HepG2 (cell line): ENCODE measurements around the gene ADAMTSL3. TPM values are rescaled to one million over a fixed set of nuclear protein-coding genes. Genes with fewer than 3 reads are reported as not detected.

Experiments
- ATAC-seq: fragments of 200-7000 bp; cut with Tn5 transposase; 3 replicates; pipeline ENCODE4 v1.9.1; 2020; ENCODE audit warnings: mild to moderate bottlenecking, moderate library complexity
- BruUV-seq: library from RNA; stranded (reverse); fragments of 400-500 nt; replicated peaks from 2 replicates; lab custom pipeline; 2021; lab: Mats Ljungman, UMichigan
- CTCF ChIA-PET: fragments of 300-600 bp; formaldehyde crosslinking; extraction: SDS; loops from one replicate; lab custom pipeline; 2021; ENCODE audit warnings: low total read pairs, inconsistent platforms, low intra/inter-chr PET ratio; lab: Yijun Ruan, JAX
- POLR2A ChIA-PET: fragments of 350-600 bp; sonication (Branson Sonifier 250); formaldehyde crosslinking; loops from one replicate; lab custom pipeline; 2020; ENCODE audit warnings: antibody characterized with exemption, inconsistent platforms; lab: Yijun Ruan, JAX
- DNase-seq: peaks from one replicate; pipeline ENCODE4 v3.0.0-alpha.2; 2015; ENCODE audit warnings: low spot score
- FAIRE-seq: peaks from 3 replicates; lab custom pipeline; 2011; peaks lifted over from hg19 to GRCh38; lab: Jason Lieb, UNC
- H2AFZ ChIP-seq: one replicate; pipeline ENCODE4 v1.6.1; 2011; ENCODE audit warnings: low read length, inconsistent platforms
- H3K27ac ChIP-seq: fragments of 300-600 bp; 3 replicates; pipeline ENCODE4 v1.8.0; 2011; ENCODE audit warnings: mixed run types, mild to moderate bottlenecking, mixed read lengths, low read length, inconsistent platforms; ENCODE audit not compliant: insufficient read depth; ENCODE audit errors: extremely low read length
- H3K27me3 ChIP-seq, 2 experiments: fragments of 200-600 bp in 1 of 2; 2 replicates in 1 of 2; 3 replicates in 1 of 2; pipeline versions ENCODE4 v1.6.0 to v1.8.0; 2011; ENCODE audit warnings: low read length in 2 of 2, mild to moderate bottlenecking in 2 of 2, moderate library complexity in 2 of 2, inconsistent platforms in 1 of 2; ENCODE audit not compliant: insufficient read depth in 2 of 2, control insufficient read depth in 1 of 2
- H3K36me3 ChIP-seq, 2 experiments: fragments of 200-600 bp in 1 of 2; replicated peaks in 1 of 2; 2 replicates in 1 of 2; 3 replicates in 1 of 2; pipeline versions ENCODE4 v1.5.1 to v1.8.0; 2011; ENCODE audit warnings: low read length in 2 of 2, inconsistent platforms in 1 of 2; ENCODE audit not compliant: insufficient read depth in 2 of 2, control insufficient read depth in 1 of 2
- H3K4me1 ChIP-seq: 2 replicates; pipeline ENCODE4 v1.5.1; 2012; ENCODE audit warnings: low read length, inconsistent platforms; ENCODE audit not compliant: insufficient read depth
- H3K4me2 ChIP-seq: 2 replicates; pipeline ENCODE4 v1.6.0; 2011; ENCODE audit warnings: low read depth, low read length, inconsistent platforms
- H3K4me3 ChIP-seq, 3 experiments: fragments of 200-600 bp in 1 of 3; sonication (generic), shearing (Covaris generic) in 1 of 3; replicated peaks in 1 of 3; 2 replicates each; pipeline ENCODE4 v1.5.1; 2011 to 2016; ENCODE audit warnings: low read length in 3 of 3, inconsistent platforms in 2 of 3, low read depth in 2 of 3, mild to moderate bottlenecking in 2 of 3, control low read depth in 1 of 3, mixed read lengths in 1 of 3; ENCODE audit not compliant: insufficient read depth in 1 of 3
- H3K79me2 ChIP-seq: one replicate; pipeline ENCODE4 v1.6.1; 2011; ENCODE audit warnings: low read length, inconsistent platforms; ENCODE audit not compliant: insufficient read depth
- H3K9ac ChIP-seq: 2 replicates; pipeline ENCODE4 v1.6.0; 2011; ENCODE audit warnings: mild to moderate bottlenecking, low read depth, low read length, inconsistent platforms; ENCODE audit not compliant: insufficient read depth
- H3K9me3 ChIP-seq: 2 replicates; pipeline ENCODE4 v1.5.1; 2012; ENCODE audit warnings: mild to moderate bottlenecking, low read length
- H4K20me1 ChIP-seq: 2 replicates; pipeline ENCODE4 v1.6.0; 2011; ENCODE audit warnings: inconsistent platforms, mild to moderate bottlenecking, low read length, moderate library complexity; ENCODE audit not compliant: insufficient read depth
- NFRKB ChIP-seq: fragments of 450-650 bp; IDR thresholded peaks from 2 replicates; pipeline ENCODE4 v1.6.1; 2017
- RCOR2 ChIP-seq: IDR thresholded peaks from 2 replicates; pipeline ENCODE4 v1.6.1; 2016; ENCODE audit warnings: missing biosample characterization, missing genetic modification reagents
- SMARCE1 ChIP-seq: fragments of 450-650 bp; IDR thresholded peaks from 2 replicates; pipeline ENCODE4 v1.6.1; 2017; ENCODE audit warnings: borderline replicate concordance
- ZFP37 ChIP-seq: sonication (generic); formaldehyde crosslinking; IDR thresholded peaks from 2 replicates; pipeline ENCODE4 v1.4.0; 2020; ENCODE audit warnings: missing genetic modification reagents, borderline replicate concordance
- ZNF264 ChIP-seq: sonication (generic); formaldehyde crosslinking; IDR thresholded peaks from 2 replicates; pipeline ENCODE4 v1.4.0; 2020; ENCODE audit warnings: missing genetic modification reagents
- ZNF652 ChIP-seq: IDR thresholded peaks from 2 replicates; pipeline ENCODE4 v1.6.1; 2016; ENCODE audit warnings: low read depth, borderline replicate concordance
- ZSCAN25 ChIP-seq: sonication (generic); formaldehyde crosslinking; IDR thresholded peaks from 2 replicates; pipeline ENCODE4 v1.8.0; 2022; ENCODE audit warnings: mild to moderate bottlenecking, missing genetic modification reagents
- in situ Hi-C: cut with HindIII; loops from 2 replicates; pipeline ENCODE4 v1.10.0; 2017; ENCODE audit warnings: low pct_unique_long_range_greater_than_20kb; ENCODE audit not compliant: extremely low pct_ligation_motif_present
- intact Hi-C: fragments of 100-400 bp; cut with micrococcal nuclease; formaldehyde crosslinking; loops from one replicate; pipeline ENCODE4 v1.10.0; 2022; ENCODE audit not compliant: unreplicated experiment
- polyA plus RNA-seq, 8 experiments: library from polyadenylated mRNA; depleted of rRNA in 3 of 8; stranded (reverse) in 7 of 8; unstranded in 1 of 8; fragments of >200 nt; fragmentation: Illumina TruSeq in 4 of 8; extraction: Trizol in 4 of 8; gene quantifications; 2 replicates each; pipeline versions ENCODE4 v1.2.1 to v1.2.3, GENCODE V29; 2011 to 2016; ENCODE audit warnings: low read depth in 4 of 8, missing spikeins in 1 of 8, mixed read lengths in 1 of 8; ENCODE audit not compliant: insufficient read depth in 1 of 8
- total RNA-seq, 5 experiments: library from RNA; depleted of rRNA; stranded (reverse); fragments of >200 nt; fragmentation: Illumina TruSeq; extraction: Trizol; gene quantifications; 2 replicates each; pipeline ENCODE4 v1.2.3, GENCODE V29; 2016; ENCODE audit warnings: low read depth in 1 of 5
- TF ChIP-seq, protein P1 (sequence below): sonication (generic); formaldehyde crosslinking; IDR thresholded peaks from 2 replicates; pipeline ENCODE4 v1.8.0; 2022; ENCODE audit warnings: mild to moderate bottlenecking, missing genetic modification reagents; ENCODE audit not compliant: insufficient replicate concordance
- TF ChIP-seq, protein P2 (sequence below): sonication (generic); formaldehyde crosslinking; IDR thresholded peaks from 2 replicates; pipeline ENCODE4 v1.8.0; 2022; ENCODE audit warnings: missing genetic modification reagents, mild to moderate bottlenecking, borderline replicate concordance
- TF ChIP-seq, protein P3 (sequence below): IDR thresholded peaks from 2 replicates; pipeline ENCODE4 v1.6.1; 2016
- TF ChIP-seq, protein P4 (sequence below): IDR thresholded peaks from 2 replicates; pipeline ENCODE4 v1.6.1; 2016; ENCODE audit warnings: missing compliant biosample characterization, missing genetic modification reagents, borderline replicate concordance
- TF ChIP-seq, protein P5 (sequence below): sonication (generic); formaldehyde crosslinking; IDR thresholded peaks from 2 replicates; pipeline ENCODE4 v1.9.0; 2021; ENCODE audit warnings: missing genetic modification reagents, mild to moderate bottlenecking, borderline replicate concordance

Gene ADAMTSL3
- total and polyA plus RNA-seq, 2 of the 13 experiments (the other 11 are each of a cell fraction or from before 2014, with no cell fraction given): 0.04 to 0.09 TPM

DNA sequence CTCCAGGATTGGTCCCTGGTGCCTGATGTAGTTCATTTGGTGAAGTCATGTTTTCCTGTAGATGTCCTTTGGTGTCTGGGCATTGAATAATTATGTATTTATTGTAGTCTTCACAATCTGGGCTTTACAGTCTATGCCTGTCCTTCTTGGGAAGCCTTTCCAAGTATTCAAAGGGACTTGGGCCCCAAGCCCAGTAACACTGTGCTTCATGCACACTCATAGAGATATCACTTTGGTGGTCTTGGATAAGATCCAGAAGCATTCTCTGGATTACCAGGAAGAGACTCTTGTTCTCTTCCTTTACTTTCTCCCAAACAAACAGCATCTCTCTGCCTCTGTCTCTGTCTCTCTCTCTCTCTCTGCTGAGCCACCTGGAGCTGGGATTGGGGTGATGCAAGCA lies 300.6 kb downstream of the ADAMTSL3 start:
- Histone ChIP-seq H3K27me3 (no peaks in the 10 kb centered on the region), H3K9ac (no peak overlapping the region), H3K36me3 (no peaks in the 10 kb centered on the region), H4K20me1 (no peaks in the 10 kb centered on the region), H3K4me2 (no peak overlapping the region), H3K79me2 (no peaks in the 10 kb centered on the region), H2AFZ (no peak overlapping the region), H3K27ac (no peak overlapping the region), H3K4me3 (no peak overlapping the region), H3K4me1 (no peaks in the 10 kb centered on the region), H3K9me3 (no peaks in the 10 kb centered on the region)
- ChIA-PET POLR2A (no interaction called here), CTCF (no interaction called here)
- FAIRE-seq: no peak
- no TSS peak for BruUV-seq
- no peak for ATAC-seq
- in situ Hi-C loops (no loop called here), intact Hi-C loops (no loop called here)
- TF ChIP-seq, protein P1, sequence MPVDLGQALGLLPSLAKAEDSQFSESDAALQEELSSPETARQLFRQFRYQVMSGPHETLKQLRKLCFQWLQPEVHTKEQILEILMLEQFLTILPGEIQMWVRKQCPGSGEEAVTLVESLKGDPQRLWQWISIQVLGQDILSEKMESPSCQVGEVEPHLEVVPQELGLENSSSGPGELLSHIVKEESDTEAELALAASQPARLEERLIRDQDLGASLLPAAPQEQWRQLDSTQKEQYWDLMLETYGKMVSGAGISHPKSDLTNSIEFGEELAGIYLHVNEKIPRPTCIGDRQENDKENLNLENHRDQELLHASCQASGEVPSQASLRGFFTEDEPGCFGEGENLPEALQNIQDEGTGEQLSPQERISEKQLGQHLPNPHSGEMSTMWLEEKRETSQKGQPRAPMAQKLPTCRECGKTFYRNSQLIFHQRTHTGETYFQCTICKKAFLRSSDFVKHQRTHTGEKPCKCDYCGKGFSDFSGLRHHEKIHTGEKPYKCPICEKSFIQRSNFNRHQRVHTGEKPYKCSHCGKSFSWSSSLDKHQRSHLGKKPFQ (CRISPR knock-in tag): no peak
- TF ChIP-seq ZSCAN25 (CRISPR knock-in tag) (no peak), NFRKB (no peak), SMARCE1 (no peak), ZNF264 (CRISPR knock-in tag) (no peak), RCOR2 (CRISPR knock-in tag) (no peak), ZFP37 (CRISPR knock-in tag) (no peak), ZNF652 (CRISPR knock-in tag) (no peak)
- TF ChIP-seq, protein P2, sequence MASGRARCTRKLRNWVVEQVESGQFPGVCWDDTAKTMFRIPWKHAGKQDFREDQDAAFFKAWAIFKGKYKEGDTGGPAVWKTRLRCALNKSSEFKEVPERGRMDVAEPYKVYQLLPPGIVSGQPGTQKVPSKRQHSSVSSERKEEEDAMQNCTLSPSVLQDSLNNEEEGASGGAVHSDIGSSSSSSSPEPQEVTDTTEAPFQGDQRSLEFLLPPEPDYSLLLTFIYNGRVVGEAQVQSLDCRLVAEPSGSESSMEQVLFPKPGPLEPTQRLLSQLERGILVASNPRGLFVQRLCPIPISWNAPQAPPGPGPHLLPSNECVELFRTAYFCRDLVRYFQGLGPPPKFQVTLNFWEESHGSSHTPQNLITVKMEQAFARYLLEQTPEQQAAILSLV: no peak
- TF ChIP-seq, protein P3, sequence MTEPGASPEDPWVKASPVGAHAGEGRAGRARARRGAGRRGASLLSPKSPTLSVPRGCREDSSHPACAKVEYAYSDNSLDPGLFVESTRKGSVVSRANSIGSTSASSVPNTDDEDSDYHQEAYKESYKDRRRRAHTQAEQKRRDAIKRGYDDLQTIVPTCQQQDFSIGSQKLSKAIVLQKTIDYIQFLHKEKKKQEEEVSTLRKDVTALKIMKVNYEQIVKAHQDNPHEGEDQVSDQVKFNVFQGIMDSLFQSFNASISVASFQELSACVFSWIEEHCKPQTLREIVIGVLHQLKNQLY: no peak
- TF ChIP-seq, protein P4, sequence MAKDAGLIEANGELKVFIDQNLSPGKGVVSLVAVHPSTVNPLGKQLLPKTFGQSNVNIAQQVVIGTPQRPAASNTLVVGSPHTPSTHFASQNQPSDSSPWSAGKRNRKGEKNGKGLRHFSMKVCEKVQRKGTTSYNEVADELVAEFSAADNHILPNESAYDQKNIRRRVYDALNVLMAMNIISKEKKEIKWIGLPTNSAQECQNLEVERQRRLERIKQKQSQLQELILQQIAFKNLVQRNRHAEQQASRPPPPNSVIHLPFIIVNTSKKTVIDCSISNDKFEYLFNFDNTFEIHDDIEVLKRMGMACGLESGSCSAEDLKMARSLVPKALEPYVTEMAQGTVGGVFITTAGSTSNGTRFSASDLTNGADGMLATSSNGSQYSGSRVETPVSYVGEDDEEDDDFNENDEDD (CRISPR knock-in tag): no peak
- TF ChIP-seq, protein P5, sequence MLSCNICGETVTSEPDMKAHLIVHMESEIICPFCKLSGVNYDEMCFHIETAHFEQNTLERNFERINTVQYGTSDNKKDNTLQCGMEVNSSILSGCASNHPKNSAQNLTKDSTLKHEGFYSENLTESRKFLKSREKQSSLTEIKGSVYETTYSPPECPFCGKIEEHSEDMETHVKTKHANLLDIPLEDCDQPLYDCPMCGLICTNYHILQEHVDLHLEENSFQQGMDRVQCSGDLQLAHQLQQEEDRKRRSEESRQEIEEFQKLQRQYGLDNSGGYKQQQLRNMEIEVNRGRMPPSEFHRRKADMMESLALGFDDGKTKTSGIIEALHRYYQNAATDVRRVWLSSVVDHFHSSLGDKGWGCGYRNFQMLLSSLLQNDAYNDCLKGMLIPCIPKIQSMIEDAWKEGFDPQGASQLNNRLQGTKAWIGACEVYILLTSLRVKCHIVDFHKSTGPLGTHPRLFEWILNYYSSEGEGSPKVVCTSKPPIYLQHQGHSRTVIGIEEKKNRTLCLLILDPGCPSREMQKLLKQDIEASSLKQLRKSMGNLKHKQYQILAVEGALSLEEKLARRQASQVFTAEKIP (CRISPR knock-in tag): no peak
- DNase-seq: no peak
